Peyer's patch (tissue), 4 donors: Measurements from ENCODE around the gene SLC35F6.

Source experiments
- POLR2A ChIP-seq, 2 donors: fragments of 450-650 bp; IDR thresholded peaks; one replicate each; pipeline ENCODE4 v1.5.1; 2017; ENCODE audit warnings: antibody characterized with exemption in 2 of 2, mild to moderate bottlenecking in 2 of 2, moderate library complexity in 2 of 2
- TF ChIP-seq, protein P1 (sequence below), 6 experiments: fragments of 450-650 bp in 4 of 6; fragments of 200-600 bp in 2 of 6; sonication (generic) in 1 of 6; IDR thresholded peaks; one replicate each; pipeline ENCODE4 v1.5.1; 2017 to 2019; ENCODE audit warnings: antibody characterized with exemption in 6 of 6, mild to moderate bottlenecking in 3 of 6, moderate library complexity in 1 of 6

DNA sequence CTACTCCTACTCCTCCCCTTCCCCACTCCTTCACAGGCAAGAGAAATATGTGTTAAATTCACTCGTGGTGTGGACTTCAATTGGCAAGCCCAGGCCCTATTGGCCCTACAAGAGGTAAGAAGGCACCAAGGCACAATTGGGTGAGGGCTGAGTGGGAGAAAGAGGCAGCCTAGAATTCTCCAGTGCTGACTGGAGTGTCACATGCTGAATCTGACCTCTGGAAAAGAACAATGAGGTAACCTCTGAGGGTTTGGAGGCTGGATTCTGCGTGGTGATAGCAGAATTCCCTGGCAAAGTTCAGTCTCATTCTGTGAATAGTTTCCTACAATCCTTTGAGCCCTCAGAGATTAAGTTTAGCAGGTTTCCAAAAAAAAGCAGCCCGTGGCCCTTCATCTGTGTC lies 28.6 kb downstream of the SLC35F6 start:
- TF ChIP-seq POLR2A (IDR thresholded peaks at IDR 0.05): no peak
- TF ChIP-seq, protein P1, sequence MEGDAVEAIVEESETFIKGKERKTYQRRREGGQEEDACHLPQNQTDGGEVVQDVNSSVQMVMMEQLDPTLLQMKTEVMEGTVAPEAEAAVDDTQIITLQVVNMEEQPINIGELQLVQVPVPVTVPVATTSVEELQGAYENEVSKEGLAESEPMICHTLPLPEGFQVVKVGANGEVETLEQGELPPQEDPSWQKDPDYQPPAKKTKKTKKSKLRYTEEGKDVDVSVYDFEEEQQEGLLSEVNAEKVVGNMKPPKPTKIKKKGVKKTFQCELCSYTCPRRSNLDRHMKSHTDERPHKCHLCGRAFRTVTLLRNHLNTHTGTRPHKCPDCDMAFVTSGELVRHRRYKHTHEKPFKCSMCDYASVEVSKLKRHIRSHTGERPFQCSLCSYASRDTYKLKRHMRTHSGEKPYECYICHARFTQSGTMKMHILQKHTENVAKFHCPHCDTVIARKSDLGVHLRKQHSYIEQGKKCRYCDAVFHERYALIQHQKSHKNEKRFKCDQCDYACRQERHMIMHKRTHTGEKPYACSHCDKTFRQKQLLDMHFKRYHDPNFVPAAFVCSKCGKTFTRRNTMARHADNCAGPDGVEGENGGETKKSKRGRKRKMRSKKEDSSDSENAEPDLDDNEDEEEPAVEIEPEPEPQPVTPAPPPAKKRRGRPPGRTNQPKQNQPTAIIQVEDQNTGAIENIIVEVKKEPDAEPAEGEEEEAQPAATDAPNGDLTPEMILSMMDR (IDR thresholded peaks at IDR 0.05): no peak
